ENCODE data around the gene HOXA10.

DNA sequence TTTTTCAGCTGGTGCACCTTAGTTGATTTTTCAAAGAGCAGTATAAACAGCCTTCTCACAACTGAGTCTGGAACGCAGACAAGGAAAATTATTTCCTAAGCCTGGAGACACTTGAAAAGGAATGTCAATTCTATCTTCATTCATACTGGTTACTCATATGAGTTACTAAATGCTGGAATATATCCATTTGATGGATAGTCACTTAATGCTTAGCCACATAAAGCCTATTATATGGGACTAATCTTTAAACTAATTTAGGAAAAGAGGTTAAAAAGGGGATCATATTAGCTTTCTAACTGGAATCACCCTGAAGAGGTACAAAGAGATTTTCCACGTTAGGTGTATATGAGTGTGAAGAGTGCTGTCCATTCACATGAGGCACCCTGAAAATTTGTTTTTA lies 41.9 kb downstream of the HOXA10 start:
- TF ChIP-seq POLR2AphosphoS5 (IDR thresholded peaks at IDR 0.05; ENCODE audit: low read depth, low read length) (no peak), TAF1 (IDR thresholded peaks at IDR 0.05; ENCODE audit: borderline replicate concordance, low read depth, low read length) (no peak), POLR2A (IDR thresholded peaks at IDR 0.05; ENCODE audit: low read depth, low read length) (no peak)

Measured in GM12892 (cell line).